CD4-positive, alpha-beta T cell treated with Interferon gamma for 1 hour (primary cell): Measurements from ENCODE around the gene HMG20B.

Experiments
- DNase-seq: peaks from one replicate; pipeline ENCODE4 v3.0.0-alpha.2; 2020

HMG20B gene

GRCh38 chr19:3622224-3622623 is 49.5 kb downstream of the HMG20B start:
- DNase-seq, result no peak

GRCh38 chr19:3623716-3624115 is 51.0 kb downstream of the HMG20B start:
- no peak for DNase-seq

- DNase-seq, result no peak
These were observed 53.3 kb downstream of the HMG20B start for GRCh38 chr19:3625996-3626472.

- DNase-seq, result peak; percentile 98
These were observed 54.0 kb downstream of the HMG20B start, which contains the start of gene CACTIN for GRCh38 chr19:3626473-3627350. Gene CACTIN (minus strand): TSS chr19:3626790. CDS start chr19:3626762, 28 bp downstream.

GRCh38 chr19:3627351-3627723 is 54.6 kb downstream of the HMG20B start:
- no peak for DNase-seq
